ENCODE measurements around the gene CYP8B1. TPM values are rescaled to one million over a fixed set of nuclear protein-coding genes. Genes with fewer than 3 reads are reported as not detected.

The CYP8B1 gene
- total and polyA plus RNA-seq, 4 donors: 0.01 to 0.09 TPM; not detected in 2

DNA sequence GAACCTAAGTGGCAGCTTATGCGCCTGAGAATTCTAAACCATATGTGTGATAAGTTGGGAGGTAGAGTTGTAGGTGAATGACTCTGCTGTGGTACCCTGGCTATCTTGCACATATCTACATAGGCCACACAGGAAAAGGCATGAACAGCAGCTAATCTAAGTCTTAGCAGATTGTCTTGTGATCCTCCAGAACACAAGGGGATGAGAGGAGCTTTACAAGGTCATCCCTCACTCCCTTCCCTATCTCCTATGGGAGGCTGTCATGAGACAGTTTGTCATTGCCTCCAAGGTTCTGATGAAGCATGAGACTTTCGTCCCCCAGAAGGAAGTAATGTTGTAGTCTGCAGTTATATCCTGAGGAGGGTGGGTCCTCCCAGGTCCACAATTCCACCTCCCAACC lies 26.6 kb upstream of the CYP8B1 start:
- H3K9ac ChIP-seq (ENCODE audit: insufficient read depth in 1 of 2, low read length in 2 of 2): no peak overlapping the region
- H3K36me3 ChIP-seq (ENCODE audit: control insufficient read depth in 4 of 4, insufficient read depth in 4 of 4, low read length in 4 of 4): no peaks in the 10 kb centered on the region
- H3K27me3 ChIP-seq (ENCODE audit: control insufficient read depth in 3 of 3, insufficient read depth in 3 of 3, low read length in 2 of 3): no peaks in the 10 kb centered on the region
- TF ChIP-seq, protein P1, sequence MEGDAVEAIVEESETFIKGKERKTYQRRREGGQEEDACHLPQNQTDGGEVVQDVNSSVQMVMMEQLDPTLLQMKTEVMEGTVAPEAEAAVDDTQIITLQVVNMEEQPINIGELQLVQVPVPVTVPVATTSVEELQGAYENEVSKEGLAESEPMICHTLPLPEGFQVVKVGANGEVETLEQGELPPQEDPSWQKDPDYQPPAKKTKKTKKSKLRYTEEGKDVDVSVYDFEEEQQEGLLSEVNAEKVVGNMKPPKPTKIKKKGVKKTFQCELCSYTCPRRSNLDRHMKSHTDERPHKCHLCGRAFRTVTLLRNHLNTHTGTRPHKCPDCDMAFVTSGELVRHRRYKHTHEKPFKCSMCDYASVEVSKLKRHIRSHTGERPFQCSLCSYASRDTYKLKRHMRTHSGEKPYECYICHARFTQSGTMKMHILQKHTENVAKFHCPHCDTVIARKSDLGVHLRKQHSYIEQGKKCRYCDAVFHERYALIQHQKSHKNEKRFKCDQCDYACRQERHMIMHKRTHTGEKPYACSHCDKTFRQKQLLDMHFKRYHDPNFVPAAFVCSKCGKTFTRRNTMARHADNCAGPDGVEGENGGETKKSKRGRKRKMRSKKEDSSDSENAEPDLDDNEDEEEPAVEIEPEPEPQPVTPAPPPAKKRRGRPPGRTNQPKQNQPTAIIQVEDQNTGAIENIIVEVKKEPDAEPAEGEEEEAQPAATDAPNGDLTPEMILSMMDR (IDR thresholded peaks at IDR 0.05; ENCODE audit: control extremely low read depth, extremely low read depth): no peak
- no peak for DNase-seq
- H3K4me3 ChIP-seq: no peak overlapping the region
- H3K9me3 ChIP-seq (ENCODE audit: control insufficient read depth in 4 of 4, insufficient read depth in 3 of 4, low read length in 3 of 4): no peaks in the 10 kb centered on the region
- H3K4me1 ChIP-seq (ENCODE audit: control insufficient read depth in 5 of 5, insufficient read depth in 5 of 5, low read length in 5 of 5): peaks cover 2 to 13% (median 5%) of the 10 kb centered on the region in 5 donors
- WGBS, 2 donors: 87 to 91% methylated on average over 2 of the region's 2 CpGs
- H3K27ac ChIP-seq (ENCODE audit: low read depth in 1 of 2, low read length in 1 of 2): no peak overlapping the region
- ATAC-seq (ENCODE audit: insufficient read depth, low FRiP score): no peak

DNA sequence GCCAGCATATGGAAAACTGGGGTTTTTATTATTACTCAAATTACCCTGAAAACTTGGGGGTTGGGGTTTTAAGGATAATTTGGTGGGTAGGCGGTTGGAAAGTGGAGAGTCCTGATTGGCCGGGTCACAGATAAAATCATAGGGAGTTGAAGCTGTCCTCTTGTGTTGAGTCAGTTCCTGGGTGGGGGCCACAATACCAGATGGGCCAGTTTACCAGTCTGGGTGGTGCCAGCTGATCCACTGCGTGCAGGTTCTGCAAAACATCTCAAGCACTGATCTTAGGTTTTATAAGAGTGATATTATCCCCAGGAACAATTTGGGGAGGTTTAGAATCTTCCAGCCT lies 25.4 kb upstream of the CYP8B1 start:
- DNase-seq: no peak
- H3K4me1 ChIP-seq (ENCODE audit: control insufficient read depth in 5 of 5, insufficient read depth in 5 of 5, low read length in 5 of 5): peaks cover 0 to 4% (median 0%) of the 10 kb centered on the region in 5 donors
- ATAC-seq (ENCODE audit: insufficient read depth, low FRiP score): no peak
- no peak overlapping the region for H3K9ac ChIP-seq (ENCODE audit: insufficient read depth in 1 of 2, low read length in 2 of 2)
- H3K36me3 ChIP-seq (ENCODE audit: control insufficient read depth in 4 of 4, insufficient read depth in 4 of 4, low read length in 4 of 4): no peaks in the 10 kb centered on the region
- H3K27ac ChIP-seq (ENCODE audit: low read depth in 1 of 2, low read length in 1 of 2): no peak overlapping the region
- H3K27me3 ChIP-seq (ENCODE audit: control insufficient read depth in 3 of 3, insufficient read depth in 3 of 3, low read length in 2 of 3): no peaks in the 10 kb centered on the region
- TF ChIP-seq, protein P1 (IDR thresholded peaks at IDR 0.05; ENCODE audit: control extremely low read depth, extremely low read depth): no peak
- H3K4me3 ChIP-seq: no peak overlapping the region
- no peaks in the 10 kb centered on the region for H3K9me3 ChIP-seq (ENCODE audit: control insufficient read depth in 4 of 4, insufficient read depth in 3 of 4, low read length in 3 of 4)
- 61 to 73% methylated on average over 3 of the region's 3 CpGs for WGBS, 2 donors

DNA sequence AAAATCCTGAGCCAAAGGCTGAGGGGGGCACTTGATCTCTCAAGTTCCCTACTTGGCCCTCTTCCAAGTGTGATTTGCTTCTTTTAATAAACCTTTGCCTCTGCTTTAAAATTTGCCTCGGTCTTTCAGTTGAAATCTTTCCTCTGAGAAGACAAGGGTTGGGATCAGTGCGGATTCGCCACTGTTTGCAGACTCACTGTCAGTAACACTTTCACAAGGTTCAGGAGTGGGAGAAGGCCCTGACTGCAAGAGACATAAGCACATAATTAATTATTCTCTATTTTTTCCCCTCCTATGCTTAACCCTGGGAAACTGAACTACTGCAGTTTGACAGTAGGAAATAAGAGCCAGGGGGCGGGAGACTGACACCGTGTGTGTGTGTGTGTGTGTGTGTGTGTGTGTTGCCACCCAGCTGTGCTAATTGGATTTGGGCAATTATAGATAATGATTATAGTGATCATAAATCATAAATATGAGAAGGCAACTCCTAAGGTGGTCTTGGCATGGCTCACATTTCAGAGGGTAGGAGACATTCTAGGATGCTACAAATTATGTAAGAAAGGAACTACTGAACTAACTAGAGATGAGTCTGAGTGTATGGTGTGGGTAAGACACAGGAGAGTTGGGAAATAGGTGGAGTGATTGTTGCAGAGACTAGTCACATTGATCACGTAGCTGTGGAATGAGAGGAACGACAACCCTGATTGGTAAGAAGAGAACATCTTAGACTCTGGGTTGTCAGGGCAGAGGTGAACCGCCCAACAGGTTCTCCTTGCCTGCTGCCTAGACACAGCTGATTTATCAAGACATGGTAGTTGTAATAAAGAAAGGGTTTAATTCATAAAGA lies 24.8 kb upstream of the CYP8B1 start:
- 79 to 88% methylated on average over 8 of the region's 8 CpGs for WGBS, 2 donors
- ATAC-seq (ENCODE audit: insufficient read depth, low FRiP score) (no peak), DNase-seq (peak in 2 of 3 donors; percentile 16 to 29)
- H3K36me3 ChIP-seq (ENCODE audit: control insufficient read depth in 4 of 4, insufficient read depth in 4 of 4, low read length in 4 of 4): no peaks in the 10 kb centered on the region
- no peak overlapping the region for H3K27ac ChIP-seq (ENCODE audit: low read depth in 1 of 2, low read length in 1 of 2)
- H3K4me1 ChIP-seq (ENCODE audit: control insufficient read depth in 5 of 5, insufficient read depth in 5 of 5, low read length in 5 of 5): peaks cover 0 to under 1% (median 0%) of the 10 kb centered on the region in 5 donors
- H3K9ac ChIP-seq (ENCODE audit: insufficient read depth in 1 of 2, low read length in 2 of 2): no peak overlapping the region
- H3K27me3 ChIP-seq (ENCODE audit: control insufficient read depth in 3 of 3, insufficient read depth in 3 of 3, low read length in 2 of 3): no peaks in the 10 kb centered on the region
- no peaks in the 10 kb centered on the region for H3K9me3 ChIP-seq (ENCODE audit: control insufficient read depth in 4 of 4, insufficient read depth in 3 of 4, low read length in 3 of 4)
- H3K4me3 ChIP-seq: no peak overlapping the region
- TF ChIP-seq, protein P1 (IDR thresholded peaks at IDR 0.05; ENCODE audit: control extremely low read depth, extremely low read depth): no peak

Data from lung (tissue), 12 donors.